Peyer's patch (tissue), 4 donors: ENCODE results near the gene FLT1.

Source experiments
- POLR2A ChIP-seq, 2 donors: fragments of 450-650 bp; IDR thresholded peaks; one replicate each; pipeline ENCODE4 v1.5.1; 2017; ENCODE audit warnings: antibody characterized with exemption in 2 of 2, mild to moderate bottlenecking in 2 of 2, moderate library complexity in 2 of 2
- TF ChIP-seq, protein P1 (sequence below), 6 experiments: fragments of 450-650 bp in 4 of 6; fragments of 200-600 bp in 2 of 6; sonication (generic) in 1 of 6; IDR thresholded peaks; one replicate each; pipeline ENCODE4 v1.5.1; 2017 to 2019; ENCODE audit warnings: antibody characterized with exemption in 6 of 6, mild to moderate bottlenecking in 3 of 6, moderate library complexity in 1 of 6

GRCh38 chr13:28349371-28349770 lies 145.6 kb downstream of the FLT1 start:
- TF ChIP-seq, protein P1, sequence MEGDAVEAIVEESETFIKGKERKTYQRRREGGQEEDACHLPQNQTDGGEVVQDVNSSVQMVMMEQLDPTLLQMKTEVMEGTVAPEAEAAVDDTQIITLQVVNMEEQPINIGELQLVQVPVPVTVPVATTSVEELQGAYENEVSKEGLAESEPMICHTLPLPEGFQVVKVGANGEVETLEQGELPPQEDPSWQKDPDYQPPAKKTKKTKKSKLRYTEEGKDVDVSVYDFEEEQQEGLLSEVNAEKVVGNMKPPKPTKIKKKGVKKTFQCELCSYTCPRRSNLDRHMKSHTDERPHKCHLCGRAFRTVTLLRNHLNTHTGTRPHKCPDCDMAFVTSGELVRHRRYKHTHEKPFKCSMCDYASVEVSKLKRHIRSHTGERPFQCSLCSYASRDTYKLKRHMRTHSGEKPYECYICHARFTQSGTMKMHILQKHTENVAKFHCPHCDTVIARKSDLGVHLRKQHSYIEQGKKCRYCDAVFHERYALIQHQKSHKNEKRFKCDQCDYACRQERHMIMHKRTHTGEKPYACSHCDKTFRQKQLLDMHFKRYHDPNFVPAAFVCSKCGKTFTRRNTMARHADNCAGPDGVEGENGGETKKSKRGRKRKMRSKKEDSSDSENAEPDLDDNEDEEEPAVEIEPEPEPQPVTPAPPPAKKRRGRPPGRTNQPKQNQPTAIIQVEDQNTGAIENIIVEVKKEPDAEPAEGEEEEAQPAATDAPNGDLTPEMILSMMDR (IDR thresholded peaks at IDR 0.05): no peak
- TF ChIP-seq POLR2A (IDR thresholded peaks at IDR 0.05): no peak
